H1 (cell line): ENCODE measurements around the gene EPHA2. TPM values are rescaled to one million over a fixed set of nuclear protein-coding genes. Genes with fewer than 3 reads are reported as not detected.

Experiments
- E2F6 ChIP-seq: IDR thresholded peaks from 2 replicates; pipeline ENCODE4 v1.6.1; 2012; ENCODE audit warnings: inconsistent platforms
- FOSL1 ChIP-seq: IDR thresholded peaks from 2 replicates; pipeline ENCODE4 v1.6.1; 2011; ENCODE audit warnings: mild to moderate bottlenecking, low read depth, low read length, moderate library complexity; ENCODE audit not compliant: insufficient read depth
- KDM5A ChIP-seq: fragments of 200-600 bp; IDR thresholded peaks from 2 replicates; pipeline ENCODE4 v1.7.1; 2012; ENCODE audit warnings: mild to moderate bottlenecking, low read length, inconsistent platforms, mixed read lengths
- POLR2A ChIP-seq, 2 experiments: IDR thresholded peaks; 1 replicate in 1 of 2; 2 replicates in 1 of 2; pipeline ENCODE4 v1.6.1; 2011; ENCODE audit warnings: low read depth in 2 of 2, low read length in 2 of 2, mild to moderate bottlenecking in 2 of 2; ENCODE audit errors: control extremely low read depth in 1 of 2
- RFX5 ChIP-seq: IDR thresholded peaks from 2 replicates; pipeline ENCODE4 v1.6.1; 2011; ENCODE audit warnings: low read depth, low read length, improper control_type of control experiment, borderline replicate concordance
- TAF7 ChIP-seq: optimal IDR thresholded peaks from 2 replicates; pipeline ENCODE3; 2011; ENCODE audit warnings: low read depth, mild to moderate bottlenecking, inconsistent platforms, low read length, moderate library complexity, borderline replicate concordance
- polyA plus RNA-seq, 7 experiments: library from polyadenylated mRNA; depleted of rRNA in 3 of 7; stranded (reverse) in 5 of 7; unstranded in 2 of 7; fragments of >200 nt in 5 of 7; fragments of 200-250 nt in 2 of 7; gene quantifications; 1 replicate in 5 of 7; 2 replicates in 1 of 7; 4 replicates in 1 of 7; pipeline versions ENCODE4 v1.2.1 to v1.2.3, GENCODE V29; 2011 to 2013; ENCODE audit warnings: missing spikeins in 2 of 7, mixed read lengths in 2 of 7
- total RNA-seq: library from RNA; stranded (reverse); fragmentation: NEBNext Ultra II Directional; extraction: Animal tissue kit (Norgen Biotek cat#: 25700); gene quantifications from 2 replicates; pipeline ENCODE4 v1.2.1, GENCODE V29; 2021
- TF ChIP-seq, protein P1 (sequence below): IDR thresholded peaks from 2 replicates; pipeline ENCODE4 v1.6.1; 2011; ENCODE audit warnings: low read depth, mild to moderate bottlenecking, low read length; ENCODE audit not compliant: insufficient read depth

The EPHA2 gene
- total and polyA plus RNA-seq, 2 of the 8 experiments (the other 6 are each of a cell fraction or from before 2014, with no cell fraction given) = 26.8 to 33.6 TPM

DNA sequence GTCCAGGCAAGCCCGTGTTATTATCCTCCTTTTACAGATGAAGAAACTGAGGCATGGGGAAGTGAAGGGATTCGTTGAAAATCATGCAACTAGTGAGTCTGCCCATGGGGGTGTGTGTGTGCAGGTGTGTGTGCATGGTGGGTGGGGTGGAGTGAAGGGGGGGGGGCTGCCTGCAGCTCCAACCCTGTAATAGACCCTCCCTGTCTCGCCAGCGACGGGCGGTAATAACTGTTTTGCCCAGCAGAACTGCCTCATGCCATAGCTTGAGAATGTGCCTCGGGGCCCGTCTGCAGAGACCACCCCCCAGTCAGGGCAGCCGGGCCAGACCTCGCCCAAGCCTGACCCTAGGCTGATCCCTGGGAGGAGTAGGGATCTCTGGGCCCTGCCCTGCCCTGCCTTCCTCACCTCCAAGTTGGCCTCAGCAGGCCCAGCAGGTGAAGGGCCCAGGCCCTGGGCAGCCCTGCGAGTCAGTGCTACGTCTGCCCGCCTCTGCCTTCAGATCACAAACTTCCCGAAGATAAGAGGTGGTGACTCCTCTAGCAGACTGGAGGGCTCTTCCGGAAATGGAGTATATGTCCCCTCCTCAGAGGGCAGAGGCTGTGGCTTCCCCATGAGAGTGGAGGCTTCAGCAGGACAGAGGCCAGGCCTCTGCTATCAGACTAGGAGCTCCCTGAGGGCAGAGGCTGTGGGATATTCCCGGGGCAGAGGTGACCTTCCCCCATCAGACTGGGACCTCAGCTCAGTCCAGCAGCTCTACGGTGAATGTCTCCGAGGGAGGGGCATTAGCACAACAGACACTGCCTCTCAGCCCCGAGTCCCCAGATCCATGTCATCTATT is 15.7 kb upstream of the EPHA2 start (continued):
- no peak for TF ChIP-seq E2F6
- no peak for TF ChIP-seq KDM5A
- no peak for TF ChIP-seq TAF7
- no peak for TF ChIP-seq FOSL1
- TF ChIP-seq, protein P1, sequence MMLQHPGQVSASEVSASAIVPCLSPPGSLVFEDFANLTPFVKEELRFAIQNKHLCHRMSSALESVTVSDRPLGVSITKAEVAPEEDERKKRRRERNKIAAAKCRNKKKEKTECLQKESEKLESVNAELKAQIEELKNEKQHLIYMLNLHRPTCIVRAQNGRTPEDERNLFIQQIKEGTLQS = no peak
- no peak for TF ChIP-seq POLR2A (IDR thresholded peaks at IDR 0.05; ENCODE audit: control extremely low read depth in 1 of 2, low read depth in 2 of 2, low read length in 2 of 2)
- no peak for TF ChIP-seq RFX5
